ENCODE data around the gene SLC26A4.

DNA sequence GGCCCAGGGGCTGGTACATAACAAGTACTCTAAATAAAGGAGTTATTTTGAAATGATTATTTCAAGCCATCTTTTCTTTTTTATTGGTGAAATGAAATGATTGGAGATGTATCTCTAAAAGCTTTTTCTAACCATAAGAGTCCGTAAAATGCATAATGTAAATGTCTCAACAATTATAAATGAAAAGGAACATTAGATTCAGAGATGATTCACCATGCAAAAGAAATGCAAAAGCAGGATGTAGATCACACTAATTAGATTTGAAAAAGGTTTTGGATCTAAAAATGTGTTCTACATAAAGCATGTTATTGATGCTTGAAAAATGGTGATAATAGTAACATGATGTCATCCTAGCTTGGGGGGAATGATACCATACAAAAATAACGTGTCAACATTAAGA, 15.6 kb downstream of the SLC26A4 start:
- TF ChIP-seq, protein P1, sequence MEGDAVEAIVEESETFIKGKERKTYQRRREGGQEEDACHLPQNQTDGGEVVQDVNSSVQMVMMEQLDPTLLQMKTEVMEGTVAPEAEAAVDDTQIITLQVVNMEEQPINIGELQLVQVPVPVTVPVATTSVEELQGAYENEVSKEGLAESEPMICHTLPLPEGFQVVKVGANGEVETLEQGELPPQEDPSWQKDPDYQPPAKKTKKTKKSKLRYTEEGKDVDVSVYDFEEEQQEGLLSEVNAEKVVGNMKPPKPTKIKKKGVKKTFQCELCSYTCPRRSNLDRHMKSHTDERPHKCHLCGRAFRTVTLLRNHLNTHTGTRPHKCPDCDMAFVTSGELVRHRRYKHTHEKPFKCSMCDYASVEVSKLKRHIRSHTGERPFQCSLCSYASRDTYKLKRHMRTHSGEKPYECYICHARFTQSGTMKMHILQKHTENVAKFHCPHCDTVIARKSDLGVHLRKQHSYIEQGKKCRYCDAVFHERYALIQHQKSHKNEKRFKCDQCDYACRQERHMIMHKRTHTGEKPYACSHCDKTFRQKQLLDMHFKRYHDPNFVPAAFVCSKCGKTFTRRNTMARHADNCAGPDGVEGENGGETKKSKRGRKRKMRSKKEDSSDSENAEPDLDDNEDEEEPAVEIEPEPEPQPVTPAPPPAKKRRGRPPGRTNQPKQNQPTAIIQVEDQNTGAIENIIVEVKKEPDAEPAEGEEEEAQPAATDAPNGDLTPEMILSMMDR (IDR thresholded peaks at IDR 0.05): no peak
- TF ChIP-seq POLR2A (IDR thresholded peaks at IDR 0.05) (no peak), EP300 (IDR thresholded peaks at IDR 0.05) (no peak)

All from tibial nerve (tissue), 4 donors.